ENCODE measurements around the gene MYL10.

DNA sequence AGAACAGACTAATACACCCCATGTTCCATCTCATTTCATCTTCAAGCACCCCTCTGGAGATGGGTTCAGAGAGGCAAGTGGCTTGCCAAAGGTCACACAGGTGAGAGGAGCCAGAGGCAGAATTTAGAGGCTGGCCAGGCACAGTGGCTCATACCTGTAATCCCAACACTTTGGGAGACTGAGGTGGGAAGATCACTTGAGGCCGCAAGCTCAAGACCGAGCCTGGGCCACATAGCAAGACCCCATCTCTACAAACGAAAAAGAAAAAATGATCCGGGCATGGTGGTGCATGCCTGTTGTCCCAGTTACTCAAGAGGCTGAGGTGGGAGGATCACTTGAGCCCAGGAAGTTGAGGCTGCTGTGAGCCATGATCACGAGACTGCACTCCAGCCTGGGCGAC, 34.7 kb upstream of the MYL10 start:
- TF ChIP-seq, protein P1, sequence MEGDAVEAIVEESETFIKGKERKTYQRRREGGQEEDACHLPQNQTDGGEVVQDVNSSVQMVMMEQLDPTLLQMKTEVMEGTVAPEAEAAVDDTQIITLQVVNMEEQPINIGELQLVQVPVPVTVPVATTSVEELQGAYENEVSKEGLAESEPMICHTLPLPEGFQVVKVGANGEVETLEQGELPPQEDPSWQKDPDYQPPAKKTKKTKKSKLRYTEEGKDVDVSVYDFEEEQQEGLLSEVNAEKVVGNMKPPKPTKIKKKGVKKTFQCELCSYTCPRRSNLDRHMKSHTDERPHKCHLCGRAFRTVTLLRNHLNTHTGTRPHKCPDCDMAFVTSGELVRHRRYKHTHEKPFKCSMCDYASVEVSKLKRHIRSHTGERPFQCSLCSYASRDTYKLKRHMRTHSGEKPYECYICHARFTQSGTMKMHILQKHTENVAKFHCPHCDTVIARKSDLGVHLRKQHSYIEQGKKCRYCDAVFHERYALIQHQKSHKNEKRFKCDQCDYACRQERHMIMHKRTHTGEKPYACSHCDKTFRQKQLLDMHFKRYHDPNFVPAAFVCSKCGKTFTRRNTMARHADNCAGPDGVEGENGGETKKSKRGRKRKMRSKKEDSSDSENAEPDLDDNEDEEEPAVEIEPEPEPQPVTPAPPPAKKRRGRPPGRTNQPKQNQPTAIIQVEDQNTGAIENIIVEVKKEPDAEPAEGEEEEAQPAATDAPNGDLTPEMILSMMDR (IDR thresholded peaks at IDR 0.05; ENCODE audit: poor library complexity, severe bottlenecking), result no peak
- TF ChIP-seq EZH2 (IDR thresholded peaks at IDR 0.05; ENCODE audit: borderline replicate concordance, insufficient read depth, low read length, poor library complexity, severe bottlenecking), result no peak
- no peak for TF ChIP-seq MXI1 (conservative IDR thresholded peaks at IDR 0.05; ENCODE audit: poor library complexity, severe bottlenecking)

Measured in neural cell (in vitro differentiated cells).